Hepatocyte (in vitro differentiated cells): Measurements from ENCODE around the gene MYBPC3. TPM values are rescaled to one million over a fixed set of nuclear protein-coding genes. Genes with fewer than 3 reads are reported as not detected.

Experiments
- DNase-seq: peaks from one replicate; pipeline ENCODE4 v3.0.0-alpha.2; 2016; ENCODE audit warnings: low spot score
- H2AFZ ChIP-seq: fragments of 200-600 bp; sonication (generic); 2 replicates; pipeline ENCODE4 v1.6.0; 2016; ENCODE audit warnings: antibody characterized with exemption, mild to moderate bottlenecking
- H3K27ac ChIP-seq: fragments of 200-600 bp; sonication (generic); 2 replicates; pipeline ENCODE4 v1.5.1; 2016; ENCODE audit warnings: mild to moderate bottlenecking
- H3K27me3 ChIP-seq: fragments of 200-600 bp; sonication (generic); 2 replicates; pipeline ENCODE4 v1.6.1; 2016
- H3K36me3 ChIP-seq: fragments of 200-600 bp; sonication (generic); replicated peaks from 2 replicates; pipeline ENCODE4 v1.5.1; 2016; ENCODE audit warnings: low read depth; ENCODE audit not compliant: insufficient read depth
- H3K4me1 ChIP-seq: fragments of 200-600 bp; sonication (generic); 2 replicates; pipeline ENCODE4 v1.5.1; 2016; ENCODE audit warnings: mild to moderate bottlenecking, moderate library complexity; ENCODE audit not compliant: insufficient read depth
- H3K4me2 ChIP-seq: fragments of 200-600 bp; sonication (generic); 2 replicates; pipeline ENCODE4 v1.6.0; 2016
- H3K4me3 ChIP-seq: fragments of 200-600 bp; sonication (generic); 2 replicates; pipeline ENCODE4 v1.5.1; 2016; ENCODE audit warnings: mild to moderate bottlenecking
- H3K79me2 ChIP-seq: fragments of 200-600 bp; sonication (generic); 2 replicates; pipeline ENCODE4 v1.6.0; 2017; ENCODE audit warnings: mild to moderate bottlenecking
- H3K9me2 ChIP-seq: fragments of 200-600 bp; sonication (generic); replicated peaks from 2 replicates; pipeline ENCODE4 v1.6.0; 2017; ENCODE audit warnings: mild to moderate bottlenecking; ENCODE audit not compliant: insufficient read depth
- H3K9me3 ChIP-seq: fragments of 200-600 bp; sonication (generic); 2 replicates; pipeline ENCODE4 v1.5.1; 2016; ENCODE audit warnings: low read depth, mild to moderate bottlenecking
- H4K20me1 ChIP-seq: fragments of 200-600 bp; sonication (generic); 2 replicates; pipeline ENCODE4 v1.6.0; 2016; ENCODE audit warnings: mild to moderate bottlenecking; ENCODE audit not compliant: insufficient read depth, poor library complexity, severe bottlenecking
- EZH2 ChIP-seq: fragments of 200-600 bp; sonication (generic); IDR thresholded peaks from 2 replicates; pipeline ENCODE4 v1.6.1; 2016; ENCODE audit warnings: antibody characterized with exemption, mild to moderate bottlenecking, borderline replicate concordance
- EZH2phosphoT487 ChIP-seq: fragments of 200-600 bp; sonication (generic); IDR thresholded peaks from one replicate; pipeline ENCODE4 v1.6.1; 2018; ENCODE audit warnings: antibody characterized with exemption, mild to moderate bottlenecking, low read depth, moderate library complexity; ENCODE audit not compliant: unreplicated experiment, severe bottlenecking
- WGBS: methylation state at CpG from one replicate; pipeline ENCODE4 v1.1.6; 2016; ENCODE audit warnings: low lambda C conversion rate; ENCODE audit errors: missing lambda C conversion rate; 5-methylcytosine and 5-hydroxymethylcytosine counted together
- polyA plus RNA-seq: library from polyadenylated mRNA; unstranded; fragments of >200 nt; fragmentation: Nextera tagmentation; extraction: Ambion mirVana; gene quantifications from 2 replicates; pipeline ENCODE4 v1.2.1, GENCODE V29; 2016
- total RNA-seq: library from RNA; depleted of rRNA; stranded (reverse); fragments of >200 nt; gene quantifications from 2 replicates; pipeline ENCODE4 v1.2.3, GENCODE V29; 2014
- TF ChIP-seq, protein P1 (sequence below): fragments of 200-600 bp; sonication (generic); IDR thresholded peaks from 2 replicates; pipeline ENCODE4 v1.5.1; 2016; ENCODE audit warnings: antibody characterized with exemption, mild to moderate bottlenecking; ENCODE audit not compliant: poor library complexity

MYBPC3 gene
- total and polyA plus RNA-seq, 2 experiments from 2014 or later, result 0.51 to 1.4 TPM

DNA sequence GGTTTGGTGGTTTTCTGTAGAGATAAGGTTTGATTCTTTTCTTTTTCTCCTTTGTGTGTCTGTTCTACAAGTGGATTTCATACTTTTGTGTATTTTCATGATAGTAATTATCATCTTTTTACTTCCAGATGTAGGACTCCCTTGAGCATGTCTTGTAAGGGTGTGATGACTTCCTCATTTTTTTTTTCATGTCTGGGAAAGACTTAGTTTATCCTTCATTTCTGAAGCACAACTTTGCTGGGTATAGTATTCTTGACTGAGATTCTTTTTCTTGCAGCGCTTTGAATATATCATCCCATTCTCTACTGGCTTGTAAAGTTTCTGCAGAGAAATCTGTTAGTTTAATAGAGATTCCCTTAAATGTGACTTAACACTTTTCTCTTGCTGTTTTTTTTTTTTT lies 49.6 kb downstream of the MYBPC3 start:
- peaks cover 6% of the 10 kb centered on the region for H3K36me3 ChIP-seq

DNA sequence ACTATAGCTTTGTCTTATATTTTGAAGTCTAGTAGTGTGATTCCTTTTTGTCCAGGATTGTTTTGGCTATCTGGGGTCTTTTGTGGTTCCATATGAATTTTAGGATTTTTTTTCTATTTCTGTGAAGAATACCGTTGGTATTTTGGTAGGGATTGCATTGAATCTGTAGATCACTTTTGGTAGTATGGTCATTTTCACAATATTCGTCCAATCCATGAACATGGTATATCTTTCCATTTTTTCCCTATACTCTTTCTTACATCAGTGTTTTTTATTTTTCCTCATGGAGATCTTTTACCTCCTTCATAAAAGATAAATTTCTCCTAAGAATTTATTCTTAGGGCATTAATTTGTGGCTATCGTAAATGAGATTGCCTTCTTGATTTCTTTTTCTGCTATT lies 53.4 kb downstream of the MYBPC3 start:
- Histone ChIP-seq H3K4me1 (no peaks in the 10 kb centered on the region), H3K9me2 (no peaks in the 10 kb centered on the region), H3K4me2 (no peak overlapping the region), H4K20me1 (no peaks in the 10 kb centered on the region), H2AFZ (no peak overlapping the region), H3K27me3 (no peaks in the 10 kb centered on the region), H3K27ac (no peak overlapping the region), H3K79me2 (peaks cover 2% of the 10 kb centered on the region), H3K4me3 (no peak overlapping the region), H3K9me3 (peaks cover 11% of the 10 kb centered on the region), H3K36me3 (peaks cover 6% of the 10 kb centered on the region)
- TF ChIP-seq EZH2 (no peak), EZH2phosphoT487 (no peak)
- TF ChIP-seq, protein P1, sequence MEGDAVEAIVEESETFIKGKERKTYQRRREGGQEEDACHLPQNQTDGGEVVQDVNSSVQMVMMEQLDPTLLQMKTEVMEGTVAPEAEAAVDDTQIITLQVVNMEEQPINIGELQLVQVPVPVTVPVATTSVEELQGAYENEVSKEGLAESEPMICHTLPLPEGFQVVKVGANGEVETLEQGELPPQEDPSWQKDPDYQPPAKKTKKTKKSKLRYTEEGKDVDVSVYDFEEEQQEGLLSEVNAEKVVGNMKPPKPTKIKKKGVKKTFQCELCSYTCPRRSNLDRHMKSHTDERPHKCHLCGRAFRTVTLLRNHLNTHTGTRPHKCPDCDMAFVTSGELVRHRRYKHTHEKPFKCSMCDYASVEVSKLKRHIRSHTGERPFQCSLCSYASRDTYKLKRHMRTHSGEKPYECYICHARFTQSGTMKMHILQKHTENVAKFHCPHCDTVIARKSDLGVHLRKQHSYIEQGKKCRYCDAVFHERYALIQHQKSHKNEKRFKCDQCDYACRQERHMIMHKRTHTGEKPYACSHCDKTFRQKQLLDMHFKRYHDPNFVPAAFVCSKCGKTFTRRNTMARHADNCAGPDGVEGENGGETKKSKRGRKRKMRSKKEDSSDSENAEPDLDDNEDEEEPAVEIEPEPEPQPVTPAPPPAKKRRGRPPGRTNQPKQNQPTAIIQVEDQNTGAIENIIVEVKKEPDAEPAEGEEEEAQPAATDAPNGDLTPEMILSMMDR, result no peak
- WGBS, result 98% methylated on average over 3 of the region's 3 CpGs
- DNase-seq, result no peak

More for the DNA sequence above, 49.6 kb downstream of the MYBPC3 start:
- 100% methylated on average over 1 of the region's 1 CpG for WGBS
- TF ChIP-seq, protein P1, result no peak
- TF ChIP-seq EZH2, result no peak
- no peak for TF ChIP-seq EZH2phosphoT487
- H3K9me2 ChIP-seq, result no peaks in the 10 kb centered on the region
- H4K20me1 ChIP-seq, result no peaks in the 10 kb centered on the region
- H3K27me3 ChIP-seq, result no peaks in the 10 kb centered on the region
- no peaks in the 10 kb centered on the region for H3K4me1 ChIP-seq
- H3K27ac ChIP-seq, result no peak overlapping the region
- peaks cover 11% of the 10 kb centered on the region for H3K9me3 ChIP-seq
- H3K4me2 ChIP-seq, result no peak overlapping the region
- peaks cover 6% of the 10 kb centered on the region for H3K79me2 ChIP-seq
- no peak for DNase-seq
- no peak overlapping the region for H2AFZ ChIP-seq
- no peak overlapping the region for H3K4me3 ChIP-seq

DNA sequence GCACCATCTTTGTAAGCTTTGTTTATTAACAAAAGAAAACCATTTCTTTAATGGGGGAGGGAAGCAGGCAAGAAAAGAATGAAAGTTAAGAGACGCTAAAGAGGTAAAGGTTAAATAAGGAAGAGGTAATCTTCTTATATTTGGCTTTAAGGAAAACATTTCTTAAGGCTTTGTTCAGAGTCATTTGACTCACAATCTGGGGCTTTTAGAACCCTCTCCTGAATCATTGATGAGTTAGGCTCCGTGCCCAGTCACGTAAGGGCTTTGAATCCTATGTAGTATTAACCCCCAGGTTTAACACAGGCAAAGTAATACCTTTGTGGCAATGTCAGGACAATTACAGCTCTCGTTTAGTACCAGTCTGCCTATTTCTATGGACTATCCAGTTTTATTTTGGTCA lies 56.5 kb downstream of the MYBPC3 start:
- 98% methylated on average over 4 of the region's 4 CpGs for WGBS
- Histone ChIP-seq H3K4me3 (no peak overlapping the region), H3K27ac (no peak overlapping the region), H3K4me2 (no peak overlapping the region), H3K27me3 (no peaks in the 10 kb centered on the region), H3K36me3 (no peaks in the 10 kb centered on the region), H2AFZ (no peak overlapping the region), H3K79me2 (no peaks in the 10 kb centered on the region), H3K9me2 (no peaks in the 10 kb centered on the region), H3K4me1 (no peaks in the 10 kb centered on the region), H3K9me3 (no peaks in the 10 kb centered on the region), H4K20me1 (no peaks in the 10 kb centered on the region)
- TF ChIP-seq EZH2phosphoT487 (no peak), EZH2 (no peak)
- TF ChIP-seq, protein P1, result no peak
- no peak for DNase-seq

DNA sequence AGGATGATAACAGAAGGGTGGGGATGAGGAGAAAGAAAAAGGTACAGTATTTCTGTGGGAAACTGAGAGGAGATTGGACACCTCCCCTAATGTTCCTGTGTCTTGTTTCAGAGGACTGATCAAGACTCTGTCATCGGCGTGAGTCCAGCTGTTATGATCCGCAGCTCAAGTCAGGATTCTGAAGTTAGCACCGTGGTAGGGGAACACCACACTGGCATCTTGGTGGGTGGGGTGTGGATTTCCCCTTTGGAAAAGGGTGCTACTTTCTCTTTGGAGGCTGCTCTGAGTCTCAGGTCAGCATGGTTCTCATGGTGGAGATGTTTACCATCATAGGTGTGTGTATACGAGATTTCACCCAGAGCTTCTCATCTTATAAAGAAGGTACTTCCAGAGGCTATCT lies 57.1 kb downstream of the MYBPC3 start:
- DNase-seq, result no peak
- H3K27me3 ChIP-seq, result no peaks in the 10 kb centered on the region
- H3K4me1 ChIP-seq, result no peaks in the 10 kb centered on the region
- H2AFZ ChIP-seq, result no peak overlapping the region
- H3K4me3 ChIP-seq, result no peak overlapping the region
- H4K20me1 ChIP-seq, result no peaks in the 10 kb centered on the region
- 95% methylated on average over 5 of the region's 5 CpGs for WGBS
- no peaks in the 10 kb centered on the region for H3K36me3 ChIP-seq
- no peaks in the 10 kb centered on the region for H3K9me2 ChIP-seq
- TF ChIP-seq, protein P1, result no peak
- no peak for TF ChIP-seq EZH2phosphoT487
- no peak for TF ChIP-seq EZH2
- no peaks in the 10 kb centered on the region for H3K79me2 ChIP-seq
- H3K27ac ChIP-seq, result no peak overlapping the region
- no peaks in the 10 kb centered on the region for H3K9me3 ChIP-seq
- H3K4me2 ChIP-seq, result no peak overlapping the region
